ENCODE data around the gene FOXRED2. TPM values are rescaled to one million over a fixed set of nuclear protein-coding genes. Genes with fewer than 3 reads are reported as not detected.
A peak's percentile ranks its signal among the peaks of the same experiment; 100 is the strongest.

The FOXRED2 gene
- 8.7 and 11.7 TPM in 2 replicates for total RNA-seq (2012; rRNA removed)

DNA sequence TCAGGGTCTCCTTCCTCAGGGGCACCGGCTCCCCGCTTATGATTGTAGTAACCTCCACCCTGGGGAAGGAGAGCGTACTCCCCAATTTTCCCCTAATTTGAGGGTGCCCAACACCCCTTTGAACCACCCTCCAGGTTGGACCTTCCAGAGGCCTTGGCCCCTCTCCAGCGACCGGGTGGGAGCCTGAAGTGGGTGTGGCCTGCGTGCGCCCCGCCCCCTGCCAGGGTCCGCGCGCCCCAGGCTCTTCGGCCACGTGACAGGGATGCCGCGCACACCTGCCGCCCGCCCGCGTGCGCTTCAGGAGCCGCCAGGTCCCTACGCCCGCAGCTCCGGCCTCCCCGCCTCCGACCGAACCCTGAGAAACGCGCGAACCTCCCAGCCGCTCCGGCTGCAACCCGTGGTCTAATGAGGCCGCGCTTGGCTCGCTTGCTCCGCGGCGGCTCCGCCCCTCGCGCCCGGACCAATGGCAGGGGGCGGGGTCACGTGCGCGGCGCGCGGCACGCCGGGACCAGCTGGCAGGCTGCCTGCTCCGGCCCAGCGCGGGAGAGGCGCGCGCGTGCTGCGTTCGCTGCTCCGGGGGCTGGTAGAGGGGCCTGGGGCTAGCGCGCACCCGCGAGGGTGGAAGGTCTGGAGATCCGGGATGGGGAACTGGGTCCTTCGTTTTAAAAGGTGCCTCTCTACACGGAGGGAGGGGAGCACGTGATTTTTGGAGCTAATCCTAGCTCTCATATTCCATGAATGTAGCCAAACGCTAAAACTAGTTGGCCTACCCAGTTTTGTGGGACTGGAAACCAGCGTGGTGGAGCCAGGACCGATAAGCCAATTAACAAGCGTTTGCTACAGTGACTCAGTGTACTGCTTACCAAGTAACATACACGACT is at the start of gene FOXRED2:
FOXRED2 (minus strand) TSS at position 404 of the 881 bp plus-strand sequence. CDS start 618 bp downstream, outside the sequence.
- Histone ChIP-seq H3K4me1 (ENCODE audit: control insufficient read depth, insufficient read depth, low read length) (peaks cover 13% of the 10 kb centered on the region), H3K27me3 (ENCODE audit: control insufficient read depth, insufficient read depth, low read length) (no peaks in the 10 kb centered on the region), H3K4me3 (ENCODE audit: low read length) (peak within 1 kb of the TSS; percentile 74), H3K4me2 (ENCODE audit: low read length) (peak within 1 kb of the TSS; percentile 88), H3K9me3 (replicated peaks; ENCODE audit: low read length) (no peaks in the 10 kb centered on the region), H3K36me3 (ENCODE audit: insufficient read depth, low read length) (peaks cover 17% of the 10 kb centered on the region), H3K9ac (ENCODE audit: low read depth, low read length) (peak within 1 kb of the TSS; percentile 70)

DNA sequence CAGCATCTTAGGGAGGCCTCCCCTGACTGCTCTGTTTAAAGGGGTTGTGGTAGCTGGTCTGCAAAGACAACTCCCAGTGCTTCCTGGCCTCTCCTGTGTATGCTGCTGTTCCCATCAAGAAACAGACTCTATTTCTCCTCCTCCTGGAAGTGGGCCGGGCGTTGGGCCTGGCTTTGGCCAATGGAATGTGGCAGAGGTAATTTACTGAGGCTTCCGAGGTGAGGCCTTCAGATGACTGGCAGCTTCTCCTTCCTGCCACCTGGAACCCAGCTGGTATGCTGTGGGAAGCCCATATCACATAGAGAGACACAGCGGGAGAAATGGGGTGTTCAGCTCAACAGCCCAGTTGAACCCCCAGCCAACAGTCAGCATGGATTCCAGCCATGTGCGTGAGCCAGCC is 47.3 kb upstream of the FOXRED2 start:
- Histone ChIP-seq H3K36me3 (ENCODE audit: insufficient read depth, low read length) (no peaks in the 10 kb centered on the region), H3K27me3 (ENCODE audit: control insufficient read depth, insufficient read depth, low read length) (peaks cover 50% of the 10 kb centered on the region), H3K4me2 (ENCODE audit: low read length) (no peak overlapping the region), H3K9me3 (replicated peaks; ENCODE audit: low read length) (no peaks in the 10 kb centered on the region), H3K9ac (ENCODE audit: low read depth, low read length) (no peak overlapping the region), H3K4me1 (ENCODE audit: control insufficient read depth, insufficient read depth, low read length) (peaks cover 2% of the 10 kb centered on the region), H3K4me3 (ENCODE audit: low read length) (no peak overlapping the region)

DNA sequence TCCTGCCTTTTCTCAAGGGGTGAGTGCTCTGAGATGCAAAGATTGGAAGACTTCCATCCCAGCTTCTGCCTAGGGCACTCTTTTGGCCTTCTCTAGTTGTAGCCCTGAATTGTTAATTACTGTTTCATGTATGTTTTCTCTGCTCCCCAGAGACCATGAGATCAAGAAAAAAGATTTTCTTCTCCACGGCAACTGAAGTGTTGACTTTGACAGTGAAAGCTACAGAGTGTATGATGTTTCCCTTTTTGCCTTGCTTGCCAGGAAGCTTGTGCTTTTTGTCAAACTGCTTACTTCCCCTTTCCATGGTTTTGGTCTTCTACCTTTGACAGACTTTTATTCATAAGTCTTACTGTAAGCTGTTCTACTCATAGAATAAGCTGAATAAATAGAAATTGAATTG is 45.4 kb upstream of the FOXRED2 start:
- Histone ChIP-seq H3K27me3 (ENCODE audit: control insufficient read depth, insufficient read depth, low read length) (peaks cover 44% of the 10 kb centered on the region), H3K4me3 (ENCODE audit: low read length) (no peak overlapping the region), H3K9ac (ENCODE audit: low read depth, low read length) (no peak overlapping the region), H3K4me1 (ENCODE audit: control insufficient read depth, insufficient read depth, low read length) (peaks cover 5% of the 10 kb centered on the region), H3K4me2 (ENCODE audit: low read length) (no peak overlapping the region), H3K9me3 (replicated peaks; ENCODE audit: low read length) (no peaks in the 10 kb centered on the region), H3K36me3 (ENCODE audit: insufficient read depth, low read length) (no peaks in the 10 kb centered on the region)

- Histone ChIP-seq H3K27me3 (ENCODE audit: control insufficient read depth, insufficient read depth, low read length) (peaks cover 32% of the 10 kb centered on the region), H3K9ac (ENCODE audit: low read depth, low read length) (no peak overlapping the region), H3K4me1 (ENCODE audit: control insufficient read depth, insufficient read depth, low read length) (peaks cover 13% of the 10 kb centered on the region), H3K36me3 (ENCODE audit: insufficient read depth, low read length) (no peaks in the 10 kb centered on the region), H3K9me3 (replicated peaks; ENCODE audit: low read length) (no peaks in the 10 kb centered on the region), H3K4me2 (ENCODE audit: low read length) (no peak overlapping the region), H3K4me3 (ENCODE audit: low read length) (no peak overlapping the region)
Observed at GRCh38 chr22:36550701-36551495, 44.1 kb upstream of the FOXRED2 start.

DNA sequence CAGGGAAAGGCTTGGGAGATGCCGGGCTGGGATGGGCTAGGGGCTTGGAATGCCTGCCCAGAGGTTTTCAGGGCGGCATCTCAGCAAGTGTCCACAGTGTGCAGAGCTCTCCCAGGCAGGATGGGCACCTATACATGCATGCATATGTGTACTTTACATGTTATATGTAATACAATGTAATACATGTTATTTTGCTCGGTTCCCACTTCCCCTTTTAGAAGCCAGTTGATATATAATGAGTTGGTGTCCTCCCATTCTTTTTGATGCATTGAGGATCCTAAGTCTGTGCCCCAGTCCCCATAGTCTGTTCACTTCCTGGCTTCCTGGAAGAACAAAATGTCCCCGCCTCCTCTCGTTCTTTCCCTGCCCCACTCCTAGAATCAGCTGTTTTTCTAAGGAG is 42.2 kb upstream of the FOXRED2 start:
- Histone ChIP-seq H3K4me3 (ENCODE audit: low read length) (no peak overlapping the region), H3K4me1 (ENCODE audit: control insufficient read depth, insufficient read depth, low read length) (peaks cover 20% of the 10 kb centered on the region), H3K4me2 (ENCODE audit: low read length) (no peak overlapping the region), H3K9ac (ENCODE audit: low read depth, low read length) (no peak overlapping the region), H3K36me3 (ENCODE audit: insufficient read depth, low read length) (no peaks in the 10 kb centered on the region), H3K27me3 (ENCODE audit: control insufficient read depth, insufficient read depth, low read length) (peaks cover 25% of the 10 kb centered on the region), H3K9me3 (replicated peaks; ENCODE audit: low read length) (no peaks in the 10 kb centered on the region)

GRCh38 chr22:36548606-36549005 is 41.8 kb upstream of the FOXRED2 start:
- Histone ChIP-seq H3K36me3 (ENCODE audit: insufficient read depth, low read length) (no peaks in the 10 kb centered on the region), H3K4me2 (ENCODE audit: low read length) (no peak overlapping the region), H3K9ac (ENCODE audit: low read depth, low read length) (no peak overlapping the region), H3K4me1 (ENCODE audit: control insufficient read depth, insufficient read depth, low read length) (peaks cover 20% of the 10 kb centered on the region), H3K9me3 (replicated peaks; ENCODE audit: low read length) (no peaks in the 10 kb centered on the region), H3K27me3 (ENCODE audit: control insufficient read depth, insufficient read depth, low read length) (peaks cover 24% of the 10 kb centered on the region), H3K4me3 (ENCODE audit: low read length) (no peak overlapping the region)

DNA sequence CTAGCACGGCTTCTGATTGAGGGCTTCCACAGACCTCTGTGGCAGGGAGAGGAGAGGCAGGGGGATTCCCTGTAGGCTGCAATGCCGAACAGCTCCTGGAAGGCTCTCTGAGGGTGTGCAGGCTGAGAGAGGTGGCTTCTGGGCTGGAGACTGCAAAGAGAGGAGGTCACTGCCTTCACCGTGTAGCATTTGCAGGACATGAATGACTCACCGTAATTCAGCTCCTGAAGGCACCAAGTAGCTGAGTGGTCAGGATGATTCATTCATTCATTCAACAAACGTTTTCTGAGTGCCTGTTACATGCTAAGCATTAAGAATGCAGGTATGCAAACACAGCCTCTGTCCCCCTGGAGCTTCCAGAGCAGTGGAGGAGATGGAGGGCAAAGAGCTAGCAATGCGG is 40.1 kb upstream of the FOXRED2 start:
- H3K4me1 ChIP-seq (ENCODE audit: control insufficient read depth, insufficient read depth, low read length): peaks cover 25% of the 10 kb centered on the region
- peak overlapping the region; percentile 47 for H3K4me2 ChIP-seq (ENCODE audit: low read length)
- no peaks in the 10 kb centered on the region for H3K36me3 ChIP-seq (ENCODE audit: insufficient read depth, low read length)
- H3K27me3 ChIP-seq (ENCODE audit: control insufficient read depth, insufficient read depth, low read length): peaks cover 19% of the 10 kb centered on the region
- H3K9ac ChIP-seq (ENCODE audit: low read depth, low read length): no peak overlapping the region
- no peaks in the 10 kb centered on the region for H3K9me3 ChIP-seq (replicated peaks; ENCODE audit: low read length)
- no peak overlapping the region for H3K4me3 ChIP-seq (ENCODE audit: low read length)

DNA sequence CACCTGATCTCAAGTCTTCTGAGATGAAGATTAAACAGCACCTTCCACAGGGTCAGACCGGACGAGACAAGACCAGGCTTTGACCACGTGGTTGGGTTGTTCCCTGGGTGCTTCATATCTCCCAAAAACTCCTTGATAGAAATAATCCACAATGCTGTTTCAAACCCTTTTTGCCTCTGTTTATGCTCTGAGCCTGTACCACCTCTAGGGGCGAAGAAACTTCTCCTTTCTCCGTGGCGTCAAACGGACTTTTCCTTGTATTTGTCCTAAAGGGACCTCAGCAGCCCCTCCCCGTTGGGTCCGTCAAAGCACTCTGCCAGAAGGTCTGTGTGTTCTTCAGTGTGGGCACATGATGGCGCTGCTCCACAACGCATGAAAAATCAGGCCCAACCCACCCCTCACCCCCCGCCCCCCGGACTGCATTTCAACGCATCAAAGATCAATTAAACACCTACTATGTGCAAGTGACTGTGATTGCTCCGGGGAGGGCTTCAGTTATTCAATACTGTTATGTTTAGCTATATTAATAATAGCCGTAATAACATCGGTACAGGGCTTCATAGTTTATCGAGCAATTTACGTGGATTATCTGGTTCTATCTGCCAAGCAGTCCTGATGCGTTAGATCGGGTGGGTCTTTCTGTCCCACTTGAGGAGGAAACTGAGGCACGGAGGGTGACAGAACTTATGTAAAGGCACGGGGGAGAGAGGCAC is 39.4 kb upstream of the FOXRED2 start:
- Histone ChIP-seq H3K4me1 (ENCODE audit: control insufficient read depth, insufficient read depth, low read length) (peaks cover 31% of the 10 kb centered on the region), H3K9me3 (replicated peaks; ENCODE audit: low read length) (no peaks in the 10 kb centered on the region), H3K4me2 (ENCODE audit: low read length) (peak overlapping the region; percentile 47), H3K36me3 (ENCODE audit: insufficient read depth, low read length) (no peaks in the 10 kb centered on the region), H3K4me3 (ENCODE audit: low read length) (no peak overlapping the region), H3K27me3 (ENCODE audit: control insufficient read depth, insufficient read depth, low read length) (peaks cover 12% of the 10 kb centered on the region), H3K9ac (ENCODE audit: low read depth, low read length) (no peak overlapping the region)

GRCh38 chr22:36544107-36544620 is 37.3 kb upstream of the FOXRED2 start:
- Histone ChIP-seq H3K36me3 (ENCODE audit: insufficient read depth, low read length) (no peaks in the 10 kb centered on the region), H3K4me2 (ENCODE audit: low read length) (no peak overlapping the region), H3K9me3 (replicated peaks; ENCODE audit: low read length) (no peaks in the 10 kb centered on the region), H3K4me1 (ENCODE audit: control insufficient read depth, insufficient read depth, low read length) (peaks cover 31% of the 10 kb centered on the region), H3K9ac (ENCODE audit: low read depth, low read length) (peak overlapping the region; percentile 18), H3K27me3 (ENCODE audit: control insufficient read depth, insufficient read depth, low read length) (peaks cover 2% of the 10 kb centered on the region), H3K4me3 (ENCODE audit: low read length) (no peak overlapping the region)

DNA sequence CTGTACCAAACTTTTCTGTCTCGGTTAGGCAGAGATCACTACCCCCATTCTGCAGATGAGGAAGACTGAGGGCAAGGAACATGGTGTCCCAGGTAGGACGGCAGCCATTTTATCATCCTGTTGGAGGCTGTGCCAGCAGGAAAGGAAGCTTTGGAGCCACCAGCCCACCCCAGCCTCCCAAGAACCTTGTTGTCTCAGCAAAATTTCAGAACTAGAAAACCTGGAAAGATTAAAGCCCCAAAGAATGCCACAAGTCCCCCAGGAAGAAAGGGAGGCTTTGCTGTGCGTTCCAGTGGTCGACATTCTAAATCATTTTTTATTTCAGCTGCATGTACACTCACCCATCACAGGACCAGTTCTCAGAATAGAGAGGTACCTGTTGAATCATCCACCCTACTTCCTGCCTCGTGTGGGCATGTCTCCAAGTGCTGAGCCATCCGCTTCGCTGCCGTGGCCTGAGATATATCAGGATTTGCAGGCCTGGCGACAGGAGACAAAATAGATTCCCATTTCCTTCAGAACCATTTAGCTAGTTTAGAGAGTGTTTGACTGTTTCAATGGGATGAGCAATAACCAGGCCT is 35.1 kb upstream of the FOXRED2 start:
- peaks cover 24% of the 10 kb centered on the region for H3K4me1 ChIP-seq (ENCODE audit: control insufficient read depth, insufficient read depth, low read length)
- H3K36me3 ChIP-seq (ENCODE audit: insufficient read depth, low read length): no peaks in the 10 kb centered on the region
- peak overlapping the region; percentile 44 for H3K4me2 ChIP-seq (ENCODE audit: low read length)
- peak overlapping the region; percentile 41 for H3K9ac ChIP-seq (ENCODE audit: low read depth, low read length)
- no peak overlapping the region for H3K4me3 ChIP-seq (ENCODE audit: low read length)
- no peaks in the 10 kb centered on the region for H3K9me3 ChIP-seq (replicated peaks; ENCODE audit: low read length)
- H3K27me3 ChIP-seq (ENCODE audit: control insufficient read depth, insufficient read depth, low read length): peaks cover 10% of the 10 kb centered on the region

All from skeletal muscle satellite cell (primary cell).